Measurements from ENCODE around the gene SYNM.

DNA sequence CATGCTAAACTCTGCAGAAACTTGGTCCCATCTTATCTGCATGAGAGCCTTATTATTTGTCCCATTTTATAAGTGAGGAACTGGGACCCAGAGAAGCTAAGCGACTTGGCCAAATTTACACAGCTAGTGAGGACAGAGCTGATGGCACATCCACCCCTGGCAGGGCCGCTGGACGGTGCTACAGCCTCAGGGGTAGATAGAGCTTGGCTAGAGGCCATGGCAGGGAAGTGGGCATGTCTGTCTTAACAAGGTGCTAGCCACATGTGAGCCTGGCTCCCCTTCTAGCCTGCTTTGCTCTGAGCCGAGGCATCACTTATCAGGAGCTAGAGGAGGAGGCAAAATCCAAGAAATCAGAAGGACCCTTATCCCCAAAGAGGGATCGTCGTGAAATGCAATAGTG lies 36.7 kb upstream of the SYNM start:
- TF ChIP-seq, protein P1, sequence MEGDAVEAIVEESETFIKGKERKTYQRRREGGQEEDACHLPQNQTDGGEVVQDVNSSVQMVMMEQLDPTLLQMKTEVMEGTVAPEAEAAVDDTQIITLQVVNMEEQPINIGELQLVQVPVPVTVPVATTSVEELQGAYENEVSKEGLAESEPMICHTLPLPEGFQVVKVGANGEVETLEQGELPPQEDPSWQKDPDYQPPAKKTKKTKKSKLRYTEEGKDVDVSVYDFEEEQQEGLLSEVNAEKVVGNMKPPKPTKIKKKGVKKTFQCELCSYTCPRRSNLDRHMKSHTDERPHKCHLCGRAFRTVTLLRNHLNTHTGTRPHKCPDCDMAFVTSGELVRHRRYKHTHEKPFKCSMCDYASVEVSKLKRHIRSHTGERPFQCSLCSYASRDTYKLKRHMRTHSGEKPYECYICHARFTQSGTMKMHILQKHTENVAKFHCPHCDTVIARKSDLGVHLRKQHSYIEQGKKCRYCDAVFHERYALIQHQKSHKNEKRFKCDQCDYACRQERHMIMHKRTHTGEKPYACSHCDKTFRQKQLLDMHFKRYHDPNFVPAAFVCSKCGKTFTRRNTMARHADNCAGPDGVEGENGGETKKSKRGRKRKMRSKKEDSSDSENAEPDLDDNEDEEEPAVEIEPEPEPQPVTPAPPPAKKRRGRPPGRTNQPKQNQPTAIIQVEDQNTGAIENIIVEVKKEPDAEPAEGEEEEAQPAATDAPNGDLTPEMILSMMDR (conservative IDR thresholded peaks at IDR 0.05; ENCODE audit: low read depth, low read length) = no peak
- TF ChIP-seq EZH2 (IDR thresholded peaks at IDR 0.05; ENCODE audit: low read length, unreplicated experiment) (no peak), EZH2phosphoT487 (IDR thresholded peaks at IDR 0.05; ENCODE audit: borderline replicate concordance, low read length) (no peak)
